ENCODE data around the gene EFNA5. TPM values are rescaled to one million over a fixed set of nuclear protein-coding genes. Genes with fewer than 3 reads are reported as not detected.

EFNA5 gene
- total RNA-seq, 4 donors from 2014 or later = 1.2 to 22.7 (median 9.4) TPM

- no peak for TF ChIP-seq CTCF (IDR thresholded peaks at IDR 0.05)
- no peak for TF ChIP-seq POLR2A (IDR thresholded peaks at IDR 0.05)
- Histone ChIP-seq H3K9me3 (no peaks in the 10 kb centered on the region), H3K27ac (no peak overlapping the region), H3K27me3 (no peaks in the 10 kb centered on the region), H3K36me3 (no peaks in the 10 kb centered on the region), H3K4me1 (no peaks in the 10 kb centered on the region), H3K4me3 (no peak overlapping the region)
- DNase-seq = no peak
- intact Hi-C loops (cut with DNase I; ENCODE audit: low total_unique reads) = no loop called here
These were observed 76.3 kb downstream of the EFNA5 start for GRCh38 chr5:107594253-107595045.

GRCh38 chr5:107593009-107593408 is 77.7 kb downstream of the EFNA5 start:
- intact Hi-C loops (cut with DNase I; ENCODE audit: low total_unique reads) = no loop called here
- no peaks in the 10 kb centered on the region for H3K36me3 ChIP-seq
- H3K27me3 ChIP-seq = no peaks in the 10 kb centered on the region
- no peak overlapping the region for H3K4me3 ChIP-seq
- TF ChIP-seq POLR2A (IDR thresholded peaks at IDR 0.05) = no peak
- TF ChIP-seq CTCF (IDR thresholded peaks at IDR 0.05) = no peak
- H3K27ac ChIP-seq = no peak overlapping the region
- no peaks in the 10 kb centered on the region for H3K9me3 ChIP-seq
- DNase-seq = no peak
- H3K4me1 ChIP-seq = no peaks in the 10 kb centered on the region

DNA sequence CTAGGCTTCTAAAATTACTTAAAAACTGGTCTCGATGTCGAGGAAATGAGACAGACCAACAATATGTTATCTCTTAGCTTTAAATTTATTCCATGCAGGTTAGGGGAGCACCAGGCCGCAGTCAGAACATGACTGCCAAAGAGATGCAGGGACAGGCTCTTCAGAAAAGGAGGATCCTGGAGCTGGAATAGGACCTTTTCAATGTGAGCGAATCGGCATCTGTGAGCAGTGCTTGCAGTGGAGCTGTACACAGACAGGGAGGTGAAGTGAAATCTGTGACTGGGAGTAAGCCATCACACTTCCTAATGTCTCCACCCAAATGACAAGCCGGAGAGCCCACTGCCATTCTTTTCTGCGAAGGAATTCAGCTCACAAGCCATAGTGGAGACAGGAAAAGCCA is 78.2 kb downstream of the EFNA5 start:
- TF ChIP-seq POLR2A (IDR thresholded peaks at IDR 0.05) (no peak), CTCF (IDR thresholded peaks at IDR 0.05) (no peak)
- Histone ChIP-seq H3K4me3 (no peak overlapping the region), H3K27me3 (no peaks in the 10 kb centered on the region), H3K36me3 (no peaks in the 10 kb centered on the region), H3K4me1 (no peaks in the 10 kb centered on the region), H3K9me3 (no peaks in the 10 kb centered on the region), H3K27ac (no peak overlapping the region)
- intact Hi-C loops (cut with DNase I; ENCODE audit: low total_unique reads) = no loop called here
- no peak for DNase-seq

DNA sequence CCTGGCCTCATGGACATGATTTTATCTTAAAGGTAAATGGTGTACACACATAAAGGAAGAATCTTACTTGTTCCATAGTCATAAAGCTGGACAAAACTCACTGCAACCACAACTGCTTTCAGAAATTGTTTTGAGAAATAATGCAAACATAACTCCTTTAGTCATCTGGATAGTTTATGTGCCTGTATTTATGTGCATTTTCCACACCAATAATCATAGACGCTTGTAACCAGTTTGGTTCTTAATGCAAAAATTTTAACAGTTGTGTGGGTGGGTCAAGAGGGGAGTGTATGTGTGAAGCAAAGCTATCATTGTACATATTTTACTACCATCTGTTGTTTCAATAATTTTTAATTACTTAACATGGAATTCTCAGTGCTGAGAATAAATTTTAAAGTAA is 80.1 kb downstream of the EFNA5 start:
- Histone ChIP-seq H3K27me3 (no peaks in the 10 kb centered on the region), H3K4me3 (no peak overlapping the region), H3K27ac (no peak overlapping the region), H3K36me3 (no peaks in the 10 kb centered on the region), H3K4me1 (no peaks in the 10 kb centered on the region), H3K9me3 (no peaks in the 10 kb centered on the region)
- no peak for DNase-seq
- intact Hi-C loops (cut with DNase I; ENCODE audit: low total_unique reads) = no loop called here
- TF ChIP-seq POLR2A (IDR thresholded peaks at IDR 0.05) (no peak), CTCF (IDR thresholded peaks at IDR 0.05) (no peak)

GRCh38 chr5:107589520-107590193 is 81.1 kb downstream of the EFNA5 start:
- Histone ChIP-seq H3K4me3 (no peak overlapping the region), H3K36me3 (no peaks in the 10 kb centered on the region), H3K27me3 (no peaks in the 10 kb centered on the region), H3K27ac (no peak overlapping the region), H3K9me3 (no peaks in the 10 kb centered on the region), H3K4me1 (no peaks in the 10 kb centered on the region)
- intact Hi-C loops (cut with DNase I; ENCODE audit: low total_unique reads) = no loop called here
- no peak for DNase-seq
- no peak for TF ChIP-seq POLR2A (IDR thresholded peaks at IDR 0.05)
- TF ChIP-seq CTCF (IDR thresholded peaks at IDR 0.05) = no peak

Data from uterus (tissue), 4 donors.